ENCODE results near the gene SLC30A4. TPM values are rescaled to one million over a fixed set of nuclear protein-coding genes. Genes with fewer than 3 reads are reported as not detected.

Gene SLC30A4
- total RNA-seq, 4 donors from 2014 or later, result 4.1 to 7.9 (median 5.4) TPM

- H3K27ac ChIP-seq, result no peak overlapping the region
Measured at GRCh38 chr15:45442507-45443135, 79.9 kb downstream of the SLC30A4 start.

GRCh38 chr15:45441686-45442085 lies 80.9 kb downstream of the SLC30A4 start:
- 63% methylated on average over 8 of the region's 8 CpGs for WGBS
- H3K4me3 ChIP-seq, result no peak overlapping the region
- H3K27ac ChIP-seq, result no peak overlapping the region
- H3K27me3 ChIP-seq, result peaks cover 2% of the 10 kb centered on the region
- H3K36me3 ChIP-seq, result no peaks in the 10 kb centered on the region
- no peak for DNase-seq (ENCODE audit: low spot score in 2 of 2)
- no peaks in the 10 kb centered on the region for H3K9me3 ChIP-seq
- peaks cover 15% of the 10 kb centered on the region for H3K4me1 ChIP-seq
- no peak for TF ChIP-seq POLR2A (IDR thresholded peaks at IDR 0.05)
- no peak for TF ChIP-seq POLR2AphosphoS5 (IDR thresholded peaks at IDR 0.05)
- no peak for TF ChIP-seq EP300 (IDR thresholded peaks at IDR 0.05)
- TF ChIP-seq CTCF (IDR thresholded peaks at IDR 0.05), result no peak

More at GRCh38 chr15:45442507-45443135, 79.9 kb downstream of the SLC30A4 start:
- TF ChIP-seq POLR2AphosphoS5 (IDR thresholded peaks at IDR 0.05) (no peak), POLR2A (IDR thresholded peaks at IDR 0.05) (no peak), CTCF (IDR thresholded peaks at IDR 0.05) (no peak), EP300 (IDR thresholded peaks at IDR 0.05) (no peak)
- H3K36me3 ChIP-seq, result no peaks in the 10 kb centered on the region
- H3K4me1 ChIP-seq, result peaks cover 15% of the 10 kb centered on the region
- WGBS, result 64% methylated on average over 5 of the region's 5 CpGs
- H3K9me3 ChIP-seq, result no peaks in the 10 kb centered on the region
- H3K27me3 ChIP-seq, result peaks cover 2% of the 10 kb centered on the region
- no peak for DNase-seq (ENCODE audit: low spot score in 2 of 2)
- no peak overlapping the region for H3K4me3 ChIP-seq

- no peak overlapping the region for H3K4me3 ChIP-seq
- H3K36me3 ChIP-seq, result no peaks in the 10 kb centered on the region
- no peaks in the 10 kb centered on the region for H3K9me3 ChIP-seq
- TF ChIP-seq POLR2A (IDR thresholded peaks at IDR 0.05) (no peak), EP300 (IDR thresholded peaks at IDR 0.05) (no peak), CTCF (IDR thresholded peaks at IDR 0.05) (no peak), POLR2AphosphoS5 (IDR thresholded peaks at IDR 0.05) (no peak)
- H3K4me1 ChIP-seq, result peaks cover 14% of the 10 kb centered on the region
- no peaks in the 10 kb centered on the region for H3K27me3 ChIP-seq
- no peak for DNase-seq (ENCODE audit: low spot score in 2 of 2)
- no peak overlapping the region for H3K27ac ChIP-seq
Measured at GRCh38 chr15:45441036-45441435, 81.5 kb downstream of the SLC30A4 start.

GRCh38 chr15:45439521-45440260 lies 82.9 kb downstream of the SLC30A4 start:
- no peak for DNase-seq (ENCODE audit: low spot score in 2 of 2)
- TF ChIP-seq EP300 (IDR thresholded peaks at IDR 0.05), result no peak
- no peak for TF ChIP-seq CTCF (IDR thresholded peaks at IDR 0.05)
- no peak for TF ChIP-seq POLR2A (IDR thresholded peaks at IDR 0.05)
- no peak for TF ChIP-seq POLR2AphosphoS5 (IDR thresholded peaks at IDR 0.05)
- Histone ChIP-seq H3K4me3 (no peak overlapping the region), H3K27me3 (no peaks in the 10 kb centered on the region), H3K9me3 (no peaks in the 10 kb centered on the region), H3K36me3 (no peaks in the 10 kb centered on the region), H3K27ac (no peak overlapping the region), H3K4me1 (peaks cover under 1% of the 10 kb centered on the region)
- WGBS, result 84% methylated on average over 5 of the region's 5 CpGs

- no peak for DNase-seq (ENCODE audit: low spot score in 2 of 2)
- H3K4me3 ChIP-seq, result no peak overlapping the region
- WGBS, result 49% methylated on average over 8 of the region's 8 CpGs
Measured at GRCh38 chr15:45435124-45435903, 87.2 kb downstream of the SLC30A4 start.

More at GRCh38 chr15:45435124-45435903, 87.2 kb downstream of the SLC30A4 start:
- no peaks in the 10 kb centered on the region for H3K27me3 ChIP-seq
- peaks cover 4% of the 10 kb centered on the region for H3K4me1 ChIP-seq
- H3K9me3 ChIP-seq, result no peaks in the 10 kb centered on the region
- no peak for TF ChIP-seq POLR2A (IDR thresholded peaks at IDR 0.05)
- TF ChIP-seq CTCF (IDR thresholded peaks at IDR 0.05), result no peak
- no peak for TF ChIP-seq POLR2AphosphoS5 (IDR thresholded peaks at IDR 0.05)
- TF ChIP-seq EP300 (IDR thresholded peaks at IDR 0.05), result no peak
- no peak overlapping the region for H3K27ac ChIP-seq
- no peaks in the 10 kb centered on the region for H3K36me3 ChIP-seq

Measured in suprapubic skin (tissue), 4 donors.